ENCODE results near the gene RND3.

GRCh38 chr2:150491430-150491829 is 4.0 kb upstream of the RND3 start:
- TF ChIP-seq ZFP36 (IDR thresholded peaks at IDR 0.05; ENCODE audit: borderline replicate concordance, partially characterized antibody), result no peak
- TF ChIP-seq CTCF (IDR thresholded peaks at IDR 0.05), result no peak
- TF ChIP-seq EP300 (IDR thresholded peaks at IDR 0.05), result no peak
- no peak for TF ChIP-seq POLR2A (IDR thresholded peaks at IDR 0.05; ENCODE audit: low read length)
- TF ChIP-seq PBX3 (IDR thresholded peaks at IDR 0.05), result no peak
- TF ChIP-seq TP53 (CRISPR knock-in tag; IDR thresholded peaks at IDR 0.05), result no peak
- TF ChIP-seq RFX5 (IDR thresholded peaks at IDR 0.05), result no peak
- TF ChIP-seq BHLHE40 (IDR thresholded peaks at IDR 0.05; ENCODE audit: low read depth, low read length), result 0 out of 2 replicates have a peak, but pooled peaks have one; percentile 9
- TF ChIP-seq ZSCAN20 (CRISPR knock-in tag; IDR thresholded peaks at IDR 0.05), result no peak
- TF ChIP-seq NPAS2 (CRISPR knock-in tag; IDR thresholded peaks at IDR 0.05; ENCODE audit: borderline replicate concordance), result no peak
- TF ChIP-seq POLR2AphosphoS2 (conservative IDR thresholded peaks at IDR 0.05; ENCODE audit: low read length), result no peak
